ENCODE data around the gene YPEL2.

GRCh38 chr17:59400858-59401257 lies 69.4 kb downstream of the YPEL2 start:
- TF ChIP-seq EZH2 (IDR thresholded peaks at IDR 0.05; ENCODE audit: borderline replicate concordance), result no peak
- TF ChIP-seq CTCF (IDR thresholded peaks at IDR 0.05; ENCODE audit: poor library complexity), result no peak

Measured in hepatocyte (in vitro differentiated cells).